Measurements from ENCODE around the gene MRGPRG.

The MRGPRG gene

GRCh38 chr11:3205261-3206155 is 13.1 kb downstream of the MRGPRG start:
- DNase-seq, result no peak

- peak; percentile 5 for DNase-seq
These were observed 14.2 kb downstream of the MRGPRG start for GRCh38 chr11:3204141-3205015.

- peak; percentile 13 for DNase-seq
These were observed 15.2 kb downstream of the MRGPRG start for GRCh38 chr11:3203221-3204043.

- peak; percentile 15 for DNase-seq
These were observed 15.9 kb downstream of the MRGPRG start for GRCh38 chr11:3202759-3203158.

GRCh38 chr11:3202305-3202704 is 16.3 kb downstream of the MRGPRG start:
- no peak for DNase-seq

- DNase-seq, result no peak
These were observed 16.9 kb downstream of the MRGPRG start for GRCh38 chr11:3201677-3202181.

- peak; percentile 12 for DNase-seq
These were observed 17.5 kb downstream of the MRGPRG start for GRCh38 chr11:3201112-3201581.

GRCh38 chr11:3200388-3201111 is 18.1 kb downstream of the MRGPRG start:
- DNase-seq, result peak; percentile 11

- peak; percentile 11 for DNase-seq
These were observed 18.9 kb downstream of the MRGPRG start for GRCh38 chr11:3199537-3200295.

GRCh38 chr11:3198815-3199214 is 19.8 kb downstream of the MRGPRG start:
- no peak for DNase-seq

- DNase-seq, result no peak
These were observed 20.6 kb downstream of the MRGPRG start for GRCh38 chr11:3197878-3198528.

GRCh38 chr11:3197044-3197695 is 21.4 kb downstream of the MRGPRG start:
- no peak for DNase-seq

- no peak for DNase-seq
These were observed 22.2 kb downstream of the MRGPRG start for GRCh38 chr11:3196161-3197043.

GRCh38 chr11:3195251-3196160 is 23.1 kb downstream of the MRGPRG start:
- DNase-seq, result no peak

GRCh38 chr11:3194016-3194816 is 24.4 kb downstream of the MRGPRG start:
- no peak for DNase-seq

GRCh38 chr11:3193373-3194015 is 25.1 kb downstream of the MRGPRG start:
- no peak for DNase-seq
